NOMO-1 treated with DMSO at 0.1 percent for 48 hours (cell line): ENCODE results near the gene GOT2.
"Not testable (repeated sequence)": the region's sequence is repeated elsewhere in the genome, so short reads cannot be mapped to it uniquely, and the experiment has no call there.

ENCODE experiments used
- DNase-seq: peaks from one replicate; lab custom pipeline; 2025; ENCODE audit not compliant: unreplicated experiment; lab: John Stamatoyannopoulos, UW

The GOT2 gene

GRCh38 chr16:58733671-58734458 lies at the start of gene GOT2:
TSS of gene GOT2 (minus strand) at chr16:58734316. CDS start at chr16:58734228, 88 bp downstream.
- peak; percentile 83 for DNase-seq

- not testable (repeated sequence) for DNase-seq
Observed at GRCh38 chr16:58779291-58779690, 45.2 kb upstream of the GOT2 start.

GRCh38 chr16:58773870-58774269 lies 39.8 kb upstream of the GOT2 start:
- DNase-seq: no peak

- DNase-seq: no peak
Observed at GRCh38 chr16:58768145-58768544, 34.0 kb upstream of the GOT2 start.

- DNase-seq: no peak
Observed at GRCh38 chr16:58767581-58767980, 33.5 kb upstream of the GOT2 start.

GRCh38 chr16:58756650-58757332 lies 22.7 kb upstream of the GOT2 start:
- DNase-seq: no peak

- DNase-seq: peak; percentile 80
Observed at GRCh38 chr16:58755989-58756649, 22.0 kb upstream of the GOT2 start.

- no peak for DNase-seq
Observed at GRCh38 chr16:58753711-58754134, 19.6 kb upstream of the GOT2 start.

GRCh38 chr16:58744497-58744896 lies 10.4 kb upstream of the GOT2 start:
- no peak for DNase-seq

GRCh38 chr16:58741976-58742375 lies 7.9 kb upstream of the GOT2 start:
- DNase-seq: no peak

GRCh38 chr16:58741166-58741565 lies 7.0 kb upstream of the GOT2 start:
- no peak for DNase-seq

- DNase-seq: no peak
Observed at GRCh38 chr16:58738672-58739296, 4.7 kb upstream of the GOT2 start.

GRCh38 chr16:58736341-58736740 lies 2.2 kb upstream of the GOT2 start:
- not testable (repeated sequence) for DNase-seq

- DNase-seq: no peak
Observed at GRCh38 chr16:58734459-58734787, 307 bp upstream of the GOT2 start.

- peak; percentile 4 for DNase-seq
Observed at GRCh38 chr16:58733248-58733670, 857 bp downstream of the GOT2 start.

- DNase-seq: no peak
Observed at GRCh38 chr16:58732545-58733247, 1.4 kb downstream of the GOT2 start.

GRCh38 chr16:58730724-58731370 lies 3.3 kb downstream of the GOT2 start:
- no peak for DNase-seq

GRCh38 chr16:58727796-58728568 lies 6.1 kb downstream of the GOT2 start:
- DNase-seq: no peak

- no peak for DNase-seq
Observed at GRCh38 chr16:58727028-58727781, 6.9 kb downstream of the GOT2 start.
